Measurements from ENCODE around the gene ZMYND8.
"Not testable (repeated sequence)": the region's sequence is repeated elsewhere in the genome, so short reads cannot be mapped to it uniquely, and the experiment has no call there.

The ZMYND8 gene

DNA sequence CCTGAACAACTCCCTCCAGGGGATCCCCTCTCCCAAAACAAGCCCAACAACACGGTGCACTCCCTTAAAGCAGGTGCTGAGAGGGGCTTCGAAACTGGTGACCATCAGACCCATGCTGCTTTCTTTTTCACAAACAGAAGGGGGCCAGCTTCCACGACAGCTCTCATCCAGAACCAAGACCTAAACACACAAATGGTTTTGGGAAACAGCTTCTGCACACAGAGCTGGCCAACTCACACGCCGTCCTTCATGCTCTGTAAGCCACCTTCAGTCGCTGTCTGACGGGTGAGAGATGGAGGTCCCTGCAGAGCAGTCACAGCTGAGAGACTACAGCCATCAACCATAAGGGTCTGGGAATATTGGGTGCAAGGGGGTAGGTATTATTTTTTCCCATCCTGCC, 76.3 kb downstream of the ZMYND8 start:
- ChIA-PET CTCF (interaction anchor here (5.7 kb wide), 1 partner anchor 7 kb away, joined by 61 read pairs; no protein-coding TSS in a partner anchor), POLR2A (no interaction called here)
- TF ChIP-seq, protein P1, sequence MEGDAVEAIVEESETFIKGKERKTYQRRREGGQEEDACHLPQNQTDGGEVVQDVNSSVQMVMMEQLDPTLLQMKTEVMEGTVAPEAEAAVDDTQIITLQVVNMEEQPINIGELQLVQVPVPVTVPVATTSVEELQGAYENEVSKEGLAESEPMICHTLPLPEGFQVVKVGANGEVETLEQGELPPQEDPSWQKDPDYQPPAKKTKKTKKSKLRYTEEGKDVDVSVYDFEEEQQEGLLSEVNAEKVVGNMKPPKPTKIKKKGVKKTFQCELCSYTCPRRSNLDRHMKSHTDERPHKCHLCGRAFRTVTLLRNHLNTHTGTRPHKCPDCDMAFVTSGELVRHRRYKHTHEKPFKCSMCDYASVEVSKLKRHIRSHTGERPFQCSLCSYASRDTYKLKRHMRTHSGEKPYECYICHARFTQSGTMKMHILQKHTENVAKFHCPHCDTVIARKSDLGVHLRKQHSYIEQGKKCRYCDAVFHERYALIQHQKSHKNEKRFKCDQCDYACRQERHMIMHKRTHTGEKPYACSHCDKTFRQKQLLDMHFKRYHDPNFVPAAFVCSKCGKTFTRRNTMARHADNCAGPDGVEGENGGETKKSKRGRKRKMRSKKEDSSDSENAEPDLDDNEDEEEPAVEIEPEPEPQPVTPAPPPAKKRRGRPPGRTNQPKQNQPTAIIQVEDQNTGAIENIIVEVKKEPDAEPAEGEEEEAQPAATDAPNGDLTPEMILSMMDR (IDR thresholded peaks at IDR 0.05; ENCODE audit: control extremely low read depth, extremely low read depth, low read depth, missing control alignments) = no peak
- no peak for DNase-seq (ENCODE audit: extremely low spot score)

DNA sequence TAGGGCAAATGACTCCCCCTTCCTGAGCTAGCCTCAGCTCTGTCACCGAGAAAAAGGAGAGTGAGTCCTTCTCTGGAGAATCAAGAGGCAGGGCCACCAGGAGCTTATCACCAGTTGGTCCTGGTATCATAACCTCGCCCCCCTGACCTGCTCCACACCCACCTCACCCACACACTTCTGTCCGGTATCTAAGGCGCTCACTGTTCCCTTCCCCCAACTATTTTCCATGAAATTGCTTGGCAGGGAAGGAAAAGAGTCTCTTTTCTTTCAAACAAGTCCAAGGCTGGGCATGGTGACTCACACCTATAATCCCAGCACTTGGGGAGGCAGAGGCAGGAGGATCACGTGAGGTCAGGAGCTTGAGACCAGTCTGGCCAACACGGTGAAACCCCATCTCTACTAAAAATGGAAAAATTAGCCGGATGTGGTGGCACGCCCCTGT, 77.6 kb downstream of the ZMYND8 start:
- TF ChIP-seq, protein P1 (IDR thresholded peaks at IDR 0.05; ENCODE audit: control extremely low read depth, extremely low read depth, low read depth, missing control alignments) = no peak
- ChIA-PET POLR2A (no interaction called here), CTCF (interaction anchor here (0.8 to 10.4 kb wide), 3 partner anchors 8 to 103 kb away, joined by 3 to 337 read pairs (median 3); no protein-coding TSS in a partner anchor)
- DNase-seq (ENCODE audit: extremely low spot score) = no peak

DNA sequence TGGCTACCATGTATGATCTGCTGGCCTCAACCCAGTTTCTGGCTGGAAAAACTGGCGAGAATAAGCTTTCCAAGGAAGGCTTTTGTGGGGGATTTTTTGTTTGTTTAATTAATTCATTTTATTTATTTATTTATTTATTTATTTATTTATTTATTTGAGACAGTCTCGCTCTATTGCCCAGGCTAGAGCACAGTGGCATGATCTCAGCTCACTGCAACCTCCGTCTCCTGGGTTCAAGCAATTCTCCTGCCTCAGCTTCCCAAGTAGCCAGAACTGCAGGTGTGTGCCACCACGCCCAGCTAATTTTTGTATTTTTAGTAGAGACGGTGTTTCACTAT, 79.0 kb downstream of the ZMYND8 start:
- CTCF ChIA-PET = interaction anchor here (10.4 kb wide), 1 partner anchor 104 kb away, joined by 337 read pairs; no protein-coding TSS in a partner anchor
- POLR2A ChIA-PET = interaction anchor here (0.6 kb wide), 1 partner anchor 46 kb away, joined by 3 read pairs; no protein-coding TSS in a partner anchor
- not testable (repeated sequence) for DNase-seq (ENCODE audit: extremely low spot score)

DNA sequence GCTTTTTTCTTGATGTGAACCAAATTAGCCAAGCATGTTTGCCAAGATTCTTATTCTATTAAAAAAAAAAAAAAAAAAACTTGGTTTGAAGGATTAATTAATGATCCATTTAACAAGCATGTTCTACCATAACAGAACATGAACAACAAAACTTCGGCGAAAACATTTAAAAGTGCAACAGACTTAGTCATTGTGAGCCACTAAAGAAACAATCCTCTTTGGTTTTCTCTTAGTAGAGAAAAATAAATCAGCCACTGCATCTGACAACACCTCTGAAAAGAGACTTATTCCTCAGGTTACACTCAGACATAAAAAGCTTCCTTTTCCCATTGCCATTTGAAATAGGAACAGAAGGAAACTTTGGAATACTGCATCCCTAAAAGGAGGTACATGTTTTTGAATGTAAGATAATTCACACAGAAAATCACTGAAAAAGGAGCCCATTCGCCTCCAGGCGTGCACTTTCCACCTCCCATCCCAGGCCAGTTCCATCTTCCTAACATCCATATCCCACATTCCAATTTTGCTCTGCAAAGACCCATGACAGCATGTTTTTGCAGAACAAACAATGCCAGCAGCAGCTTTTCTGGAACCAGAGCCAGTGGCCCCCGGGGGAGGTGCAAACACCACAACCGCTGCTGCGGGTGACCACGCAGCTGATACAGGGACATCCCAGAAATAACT, 79.5 kb downstream of the ZMYND8 start:
- CTCF ChIA-PET = interaction anchor here (10.4 kb wide), 1 partner anchor 105 kb away, joined by 337 read pairs; no protein-coding TSS in a partner anchor
- POLR2A ChIA-PET = interaction anchor here (0.6 kb wide), 1 partner anchor 47 kb away, joined by 3 read pairs; no protein-coding TSS in a partner anchor
- DNase-seq (ENCODE audit: extremely low spot score) = no peak
- TF ChIP-seq, protein P1 (IDR thresholded peaks at IDR 0.05; ENCODE audit: control extremely low read depth, extremely low read depth, low read depth, missing control alignments) = no peak

DNA sequence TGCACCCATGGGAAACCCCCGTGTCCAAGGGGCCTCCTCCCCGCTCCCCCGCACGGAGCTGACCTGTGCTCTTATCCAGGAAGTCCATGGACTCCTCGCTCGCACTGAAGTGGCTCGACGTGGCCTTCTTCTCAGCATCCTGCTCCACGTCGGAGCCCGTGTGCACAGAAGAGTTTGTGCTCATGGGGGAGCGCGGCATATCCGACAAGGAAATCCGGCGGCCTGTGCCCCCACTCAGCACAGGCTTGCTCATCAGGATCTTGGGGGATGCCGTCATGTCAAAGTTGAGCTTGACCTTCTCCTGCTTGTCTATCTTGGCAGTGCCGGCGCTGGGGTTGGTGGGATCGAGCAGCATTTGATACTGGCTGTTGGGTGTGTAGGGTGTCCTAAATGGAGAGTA, 80.2 kb downstream of the ZMYND8 start:
- TF ChIP-seq, protein P1 (IDR thresholded peaks at IDR 0.05; ENCODE audit: control extremely low read depth, extremely low read depth, low read depth, missing control alignments) = no peak
- no peak for DNase-seq (ENCODE audit: extremely low spot score)
- POLR2A ChIA-PET = no interaction called here
- CTCF ChIA-PET = interaction anchor here (0.7 to 10.4 kb wide), 2 partner anchors 73 to 105 kb away, joined by 3 to 337 read pairs; no protein-coding TSS in a partner anchor

DNA sequence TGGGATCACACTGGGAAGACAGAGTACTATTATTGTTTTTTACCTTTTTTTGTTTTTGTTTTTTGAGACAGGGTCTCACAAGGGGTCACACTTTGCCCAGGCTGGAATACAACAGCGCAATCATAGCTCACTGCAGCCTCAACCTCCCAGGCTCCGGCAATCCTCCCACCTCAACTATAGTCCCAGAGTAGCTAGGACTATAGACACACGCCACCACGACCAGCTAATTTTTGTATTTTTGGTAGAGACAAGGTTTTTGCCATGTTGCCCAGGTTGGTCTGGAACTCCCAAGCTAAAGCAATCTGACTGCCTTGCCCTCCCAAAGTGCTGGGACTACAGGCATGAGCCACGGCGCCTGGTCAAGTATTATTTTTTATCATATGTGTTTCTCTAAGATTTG, 81.0 kb downstream of the ZMYND8 start:
- ChIA-PET CTCF (interaction anchor here (0.7 to 10.4 kb wide), 5 partner anchors 17 to 106 kb away, joined by 3 to 337 read pairs (median 7); partner anchors contain the start of gene ZMYND8), POLR2A (interaction anchor here (0.6 kb wide), 1 partner anchor 11 kb away, joined by 3 read pairs; no protein-coding TSS in a partner anchor)
- DNase-seq (ENCODE audit: extremely low spot score) = no peak
- TF ChIP-seq, protein P1 (IDR thresholded peaks at IDR 0.05; ENCODE audit: control extremely low read depth, extremely low read depth, low read depth, missing control alignments) = no peak
